Fibroblast of pulmonary artery (primary cell): Measurements from ENCODE around the gene PTEN.
"Not testable (repeated sequence)": the region's sequence is repeated elsewhere in the genome, so short reads cannot be mapped to it uniquely, and the experiment has no call there.

ENCODE experiments used
- DNase-seq: peaks from one replicate; pipeline ENCODE4 v3.0.0-alpha.2; 2010; ENCODE audit warnings: low read depth
- H3K4me3 ChIP-seq: replicated peaks from 2 replicates; pipeline ENCODE4 v1.5.1; 2011; ENCODE audit warnings: low read depth, mild to moderate bottlenecking, control low read depth, low read length, moderate library complexity
- CTCF ChIP-seq: IDR thresholded peaks from 2 replicates; pipeline ENCODE4 v1.5.1; 2011; ENCODE audit warnings: mild to moderate bottlenecking, control low read depth, low read length, inconsistent platforms; ENCODE audit errors: missing control alignments

Gene PTEN

GRCh38 chr10:87846023-87846422 is 17.4 kb upstream of the PTEN start:
- H3K4me3 ChIP-seq, result no peak overlapping the region
- no peak for TF ChIP-seq CTCF
- DNase-seq, result peak; percentile 88

GRCh38 chr10:87846711-87847110 is 16.7 kb upstream of the PTEN start:
- not testable (repeated sequence) for H3K4me3 ChIP-seq, DNase-seq

GRCh38 chr10:87847550-87847949 is 15.9 kb upstream of the PTEN start:
- no peak overlapping the region for H3K4me3 ChIP-seq
- DNase-seq, result no peak
- no peak for TF ChIP-seq CTCF

- no peak overlapping the region for H3K4me3 ChIP-seq
- TF ChIP-seq CTCF, result no peak
- DNase-seq, result no peak
These were observed 14.4 kb upstream of the PTEN start for GRCh38 chr10:87849001-87849400.

GRCh38 chr10:87850742-87851205 is 12.7 kb upstream of the PTEN start:
- peak; percentile 81 for DNase-seq

GRCh38 chr10:87852089-87852488 is 11.3 kb upstream of the PTEN start:
- no peak overlapping the region for H3K4me3 ChIP-seq
- TF ChIP-seq CTCF, result no peak
- DNase-seq, result no peak

More at GRCh38 chr10:87850742-87851205, 12.7 kb upstream of the PTEN start:
- peak; percentile 82 for TF ChIP-seq CTCF
- H3K4me3 ChIP-seq, result no peak overlapping the region

- not testable (repeated sequence) for DNase-seq
These were observed 8.2 kb upstream of the PTEN start for GRCh38 chr10:87855247-87855646.

GRCh38 chr10:87855665-87856064 is 7.8 kb upstream of the PTEN start:
- not testable (repeated sequence) for DNase-seq, H3K4me3 ChIP-seq

More at GRCh38 chr10:87855247-87855646, 8.2 kb upstream of the PTEN start:
- not testable (repeated sequence) for H3K4me3 ChIP-seq
